H9 (cell line): Measurements from ENCODE around the gene ADGRD1. TPM values are rescaled to one million over a fixed set of nuclear protein-coding genes. Genes with fewer than 3 reads are reported as not detected.

Experiments
- DNase-seq: peaks from one replicate; pipeline ENCODE4 v3.0.0-alpha.2; 2017
- H2AFZ ChIP-seq: one replicate; pipeline ENCODE4 v1.6.1; 2013; ENCODE audit warnings: mild to moderate bottlenecking, low read length, control low read depth, moderate library complexity
- H2AK5ac ChIP-seq: 2 replicates; pipeline ENCODE4 v1.6.1; 2013; ENCODE audit warnings: low read length, control low read depth, mixed read lengths; ENCODE audit not compliant: insufficient read length
- H2BK120ac ChIP-seq: one replicate; pipeline ENCODE4 v1.6.1; 2013; ENCODE audit warnings: low read depth, mild to moderate bottlenecking, low read length, control low read depth, inconsistent platforms; ENCODE audit not compliant: poor library complexity, severe bottlenecking
- H2BK12ac ChIP-seq: 2 replicates; pipeline ENCODE4 v1.6.1; 2013; ENCODE audit warnings: low read length, control low read depth, mixed read lengths, low read depth; ENCODE audit not compliant: insufficient read length
- H2BK15ac ChIP-seq: 2 replicates; pipeline ENCODE4 v1.6.1; 2013; ENCODE audit warnings: low read depth, low read length, control low read depth
- H2BK20ac ChIP-seq: one replicate; pipeline ENCODE4 v1.6.1; 2013; ENCODE audit warnings: low read depth, mild to moderate bottlenecking, low read length, control low read depth, inconsistent platforms; ENCODE audit not compliant: poor library complexity, severe bottlenecking
- H2BK5ac ChIP-seq: 2 replicates; pipeline ENCODE4 v1.6.1; 2013; ENCODE audit warnings: low read length, control low read depth, mixed read lengths; ENCODE audit not compliant: insufficient read length
- H3K14ac ChIP-seq: 2 replicates; pipeline ENCODE4 v1.6.1; 2013; ENCODE audit warnings: low read length, control low read depth; ENCODE audit not compliant: insufficient read depth
- H3K18ac ChIP-seq: 2 replicates; pipeline ENCODE4 v1.6.1; 2013; ENCODE audit warnings: low read depth, mild to moderate bottlenecking, mixed read lengths, low read length, control low read depth; ENCODE audit not compliant: insufficient read length
- H3K23ac ChIP-seq: 2 replicates; pipeline ENCODE4 v1.6.1; 2013; ENCODE audit warnings: low read length, control low read depth, mixed read lengths, low read depth; ENCODE audit not compliant: insufficient read length
- H3K23me2 ChIP-seq: 2 replicates; pipeline ENCODE4 v1.6.1; 2013; ENCODE audit warnings: low read depth, mild to moderate bottlenecking, mixed read lengths, low read length, control low read depth; ENCODE audit not compliant: insufficient read length, poor library complexity, severe bottlenecking
- H3K27ac ChIP-seq: 2 replicates; pipeline ENCODE4 v1.5.1; 2013; ENCODE audit warnings: low read length, control low read depth, mixed read lengths, low read depth; ENCODE audit not compliant: insufficient read length
- H3K27me3 ChIP-seq: 2 replicates; pipeline ENCODE4 v1.6.1; 2013; ENCODE audit warnings: low read length, control low read depth, inconsistent platforms; ENCODE audit not compliant: insufficient read depth
- H3K4ac ChIP-seq: 2 replicates; pipeline ENCODE4 v1.6.1; 2013; ENCODE audit warnings: low read depth, mild to moderate bottlenecking, control low read depth, inconsistent platforms, low read length, moderate library complexity
- H3K4me1 ChIP-seq: 2 replicates; pipeline ENCODE4 v1.6.1; 2013; ENCODE audit warnings: low read length, control low read depth, inconsistent platforms; ENCODE audit not compliant: insufficient read depth
- H3K4me2 ChIP-seq: 2 replicates; pipeline ENCODE4 v1.6.1; 2013; ENCODE audit warnings: low read length, control low read depth, mixed read lengths; ENCODE audit not compliant: insufficient read length, insufficient read depth
- H3K56ac ChIP-seq: 2 replicates; pipeline ENCODE4 v1.6.1; 2013; ENCODE audit warnings: low read depth, mild to moderate bottlenecking, mixed read lengths, low read length, control low read depth; ENCODE audit not compliant: insufficient read length
- H3K79me1 ChIP-seq: 2 replicates; pipeline ENCODE4 v1.6.1; 2013; ENCODE audit warnings: low read depth, mild to moderate bottlenecking, moderate library complexity, low read length, control low read depth, inconsistent platforms; ENCODE audit not compliant: insufficient read depth, poor library complexity, severe bottlenecking
- H3K79me2 ChIP-seq: 2 replicates; pipeline ENCODE4 v1.6.1; 2013; ENCODE audit warnings: low read length, control low read depth, inconsistent platforms; ENCODE audit not compliant: insufficient read depth
- H3K9ac ChIP-seq: 2 replicates; pipeline ENCODE4 v1.6.1; 2013; ENCODE audit warnings: low read length, control low read depth, mixed read lengths; ENCODE audit not compliant: insufficient read length; ENCODE audit errors: extremely low read depth
- H3K9me3 ChIP-seq: one replicate; pipeline ENCODE4 v1.6.1; 2013; ENCODE audit warnings: low read depth, low read length, inconsistent platforms; ENCODE audit not compliant: control insufficient read depth
- H3T11ph ChIP-seq: one replicate; pipeline ENCODE4 v1.6.1; 2013; ENCODE audit warnings: mild to moderate bottlenecking, low read length, control low read depth, inconsistent platforms
- H4K20me1 ChIP-seq: one replicate; pipeline ENCODE4 v1.6.1; 2013; ENCODE audit not compliant: control insufficient read depth, insufficient read length, insufficient read depth
- H4K5ac ChIP-seq: 2 replicates; pipeline ENCODE4 v1.6.1; 2013; ENCODE audit warnings: low read depth, mild to moderate bottlenecking, mixed read lengths, low read length, control low read depth; ENCODE audit not compliant: insufficient read length
- H4K8ac ChIP-seq: replicated peaks from 2 replicates; pipeline ENCODE4 v1.6.1; 2013; ENCODE audit warnings: low read length, control low read depth, mixed read lengths, low read depth; ENCODE audit not compliant: insufficient read length
- H4K91ac ChIP-seq: 2 replicates; pipeline ENCODE4 v1.6.1; 2013; ENCODE audit warnings: low read depth, mild to moderate bottlenecking, moderate library complexity, mixed read lengths, low read length, control low read depth; ENCODE audit not compliant: insufficient read length
- H3K27ac Mint-ChIP-seq, 3 experiments: 2 replicates in 2 of 3; 3 replicates in 1 of 3; pipeline ENCODE4 v1.8.0; 2020 to 2021; ENCODE audit warnings: mixed read lengths in 3 of 3, mild to moderate bottlenecking in 1 of 3, moderate library complexity in 1 of 3
- H3K27me3 Mint-ChIP-seq: 2 replicates; pipeline ENCODE4 v1.8.0; 2021; ENCODE audit warnings: low read depth, mild to moderate bottlenecking, moderate library complexity, mixed read lengths
- H3K36me3 Mint-ChIP-seq, 3 experiments: 2 replicates in 2 of 3; 3 replicates in 1 of 3; pipeline ENCODE4 v1.8.0; 2020 to 2021; ENCODE audit warnings: low read depth in 3 of 3, mixed read lengths in 3 of 3; ENCODE audit not compliant: insufficient read depth in 1 of 3
- H3K4me1 Mint-ChIP-seq, 2 experiments: 2 replicates each; pipeline ENCODE4 v1.8.0; 2020; ENCODE audit warnings: mixed read lengths in 2 of 2
- H3K4me3 Mint-ChIP-seq, 2 experiments: 2 replicates in 1 of 2; 3 replicates in 1 of 2; pipeline ENCODE4 v1.8.0; 2020 to 2021; ENCODE audit warnings: mild to moderate bottlenecking in 2 of 2, mixed read lengths in 2 of 2, moderate library complexity in 1 of 2
- H3K9me3 Mint-ChIP-seq, 2 experiments: 2 replicates in 1 of 2; 3 replicates in 1 of 2; pipeline ENCODE4 v1.8.0; 2020; ENCODE audit warnings: mild to moderate bottlenecking in 2 of 2, mixed read lengths in 2 of 2, moderate library complexity in 1 of 2
- WGBS: extraction: QIAGEN DNeasy Blood & Tissue Kit; methylation state at CpG from one replicate; pipeline ENCODE4 v1.1.7; 2013; ENCODE audit warnings: missing lambda C conversion rate, low lambda C conversion rate, mixed read lengths; ENCODE audit not compliant: insufficient read length; ENCODE audit errors: extremely low coverage; 5-methylcytosine and 5-hydroxymethylcytosine counted together
- total RNA-seq: library from RNA; stranded (reverse); gene quantifications from 2 replicates; pipeline ENCODE4 v1.2.1, GENCODE V29; 2021
- TF ChIP-seq, protein P1 (sequence below): fragments of 200-600 bp; sonication (generic); conservative IDR thresholded peaks from 3 replicates; pipeline ENCODE4 v1.8.0; 2021; ENCODE audit warnings: antibody characterized with exemption, mild to moderate bottlenecking

Gene ADGRD1
- total RNA-seq, 1 experiment from 2014 or later = 0.52 TPM

DNA sequence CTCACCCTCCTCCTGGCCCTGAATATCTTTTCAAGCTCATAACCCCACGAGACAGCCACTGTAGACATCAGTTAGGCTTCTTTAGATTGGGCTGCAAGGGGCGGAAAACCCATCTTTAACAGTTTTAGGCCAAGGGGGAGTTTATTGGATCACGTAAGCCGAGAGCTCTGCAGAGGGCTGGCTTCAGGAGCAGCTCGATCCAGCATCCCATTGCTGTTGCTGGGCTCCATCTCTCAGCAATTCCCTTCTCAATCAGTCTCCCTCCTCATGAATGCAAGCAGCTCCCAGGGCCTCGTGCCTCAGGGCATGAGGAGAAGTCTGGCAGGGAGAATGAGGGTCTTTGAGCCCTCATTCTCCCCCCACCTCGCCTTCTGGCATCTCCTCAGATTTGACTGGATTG, 59.4 kb downstream of the ADGRD1 start:
- H2AK5ac ChIP-seq = no peak overlapping the region
- H3K79me1 ChIP-seq = no peaks in the 10 kb centered on the region
- no peak overlapping the region for H3K4ac ChIP-seq
- no peak overlapping the region for H3K23ac ChIP-seq
- H2BK5ac ChIP-seq = no peak overlapping the region
- H2BK12ac ChIP-seq = no peak overlapping the region
- Mint-ChIP-seq H3K9me3 (peaks cover 0 to 2% of the 10 kb centered on the region in 2 experiments; a peak in 1 of 5 replicates), H3K36me3 (no peaks in the 10 kb centered on the region; a peak in 1 of 7 replicates), H3K27me3 (peaks cover 23% of the 10 kb centered on the region), H3K27ac (no peak overlapping the region), H3K4me1 (peaks cover 2 to 4% of the 10 kb centered on the region in 2 experiments; a peak in 2 of 4 replicates), H3K4me3 (no peak overlapping the region)
- no peak overlapping the region for H4K5ac ChIP-seq
- no peaks in the 10 kb centered on the region for H3K23me2 ChIP-seq
- H3K18ac ChIP-seq = no peak overlapping the region
- no peak overlapping the region for H4K91ac ChIP-seq
- H3K4me1 ChIP-seq = no peaks in the 10 kb centered on the region
- H3K14ac ChIP-seq = no peak overlapping the region
- H3K4me2 ChIP-seq = no peak overlapping the region
- H3K27me3 ChIP-seq = no peaks in the 10 kb centered on the region; the same call in 1 of the 2 replicates
- no peak overlapping the region for H2BK20ac ChIP-seq
- no CpG with 5 or more reads among the region's 7 CpGs for WGBS
- no peak overlapping the region for H3K9ac ChIP-seq
- no peak overlapping the region for H2BK15ac ChIP-seq
- H4K8ac ChIP-seq = no peak overlapping the region
- DNase-seq = no peak
- H3K27ac ChIP-seq = no peak overlapping the region
- no peak overlapping the region for H2AFZ ChIP-seq
- no peaks in the 10 kb centered on the region for H4K20me1 ChIP-seq
- TF ChIP-seq, protein P1, sequence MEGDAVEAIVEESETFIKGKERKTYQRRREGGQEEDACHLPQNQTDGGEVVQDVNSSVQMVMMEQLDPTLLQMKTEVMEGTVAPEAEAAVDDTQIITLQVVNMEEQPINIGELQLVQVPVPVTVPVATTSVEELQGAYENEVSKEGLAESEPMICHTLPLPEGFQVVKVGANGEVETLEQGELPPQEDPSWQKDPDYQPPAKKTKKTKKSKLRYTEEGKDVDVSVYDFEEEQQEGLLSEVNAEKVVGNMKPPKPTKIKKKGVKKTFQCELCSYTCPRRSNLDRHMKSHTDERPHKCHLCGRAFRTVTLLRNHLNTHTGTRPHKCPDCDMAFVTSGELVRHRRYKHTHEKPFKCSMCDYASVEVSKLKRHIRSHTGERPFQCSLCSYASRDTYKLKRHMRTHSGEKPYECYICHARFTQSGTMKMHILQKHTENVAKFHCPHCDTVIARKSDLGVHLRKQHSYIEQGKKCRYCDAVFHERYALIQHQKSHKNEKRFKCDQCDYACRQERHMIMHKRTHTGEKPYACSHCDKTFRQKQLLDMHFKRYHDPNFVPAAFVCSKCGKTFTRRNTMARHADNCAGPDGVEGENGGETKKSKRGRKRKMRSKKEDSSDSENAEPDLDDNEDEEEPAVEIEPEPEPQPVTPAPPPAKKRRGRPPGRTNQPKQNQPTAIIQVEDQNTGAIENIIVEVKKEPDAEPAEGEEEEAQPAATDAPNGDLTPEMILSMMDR = no peak
- H2BK120ac ChIP-seq = no peak overlapping the region
- no peak overlapping the region for H3K56ac ChIP-seq
- no peaks in the 10 kb centered on the region for H3K79me2 ChIP-seq
- H3T11ph ChIP-seq = no peak overlapping the region
- no peaks in the 10 kb centered on the region for H3K9me3 ChIP-seq
